Colon (tissue), 2 donors: ENCODE measurements around the gene FBXW12.
"Not testable (repeated sequence)": the region's sequence is repeated elsewhere in the genome, so short reads cannot be mapped to it uniquely, and the experiment has no call there.

Source experiments
- FAIRE-seq: peaks from 2 replicates; lab custom pipeline; 2012; peaks lifted over from hg19 to GRCh38; lab: Jason Lieb, UNC
- donor health status: control.
- donor health status: control.

The FBXW12 gene

GRCh38 chr3:48372862-48373435 is 930 bp downstream of the FBXW12 start:
- no peak for FAIRE-seq

- FAIRE-seq: no peak
Observed at GRCh38 chr3:48387634-48388033, 15.6 kb downstream of the FBXW12 start.

DNA sequence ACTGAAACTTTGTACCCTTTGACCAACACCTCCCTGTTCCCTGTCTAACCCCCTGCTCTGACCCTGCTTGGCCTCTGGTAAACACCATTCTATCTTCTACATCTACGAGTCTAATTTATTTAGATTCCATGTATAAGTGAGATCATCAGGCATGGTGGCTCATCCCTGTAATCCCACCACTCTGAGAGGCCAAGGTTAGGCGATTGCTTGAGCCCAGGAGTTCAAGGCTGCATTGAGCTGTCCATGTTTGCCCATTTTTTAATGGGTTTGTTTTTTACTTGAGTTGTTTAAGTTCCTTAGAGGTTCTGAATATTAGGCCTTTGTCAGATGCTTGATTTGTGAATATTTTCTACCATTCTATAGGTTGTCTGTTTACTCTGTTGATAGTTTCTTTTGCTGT is 16.9 kb downstream of the FBXW12 start:
- no peak for FAIRE-seq

DNA sequence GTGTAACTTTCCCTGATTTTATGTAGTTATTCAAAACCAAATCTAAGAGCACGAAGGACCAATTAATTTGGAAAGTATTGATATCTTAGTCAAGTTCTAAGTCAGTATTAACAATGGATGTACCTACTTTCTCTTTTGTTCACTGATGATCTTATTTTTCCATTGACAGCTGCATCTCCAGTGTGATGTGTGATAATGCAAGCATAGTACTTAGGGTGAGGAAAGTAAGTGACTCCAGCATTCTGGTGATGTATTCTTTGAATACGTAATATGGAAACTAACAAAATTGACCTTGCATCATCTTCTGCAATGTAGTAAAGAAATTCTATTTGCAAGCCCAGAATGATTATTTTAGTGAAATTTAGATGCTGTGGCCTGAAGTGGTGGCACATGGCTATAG is 22.4 kb downstream of the FBXW12 start:
- no peak for FAIRE-seq

GRCh38 chr3:48395714-48396113 is 23.7 kb downstream of the FBXW12 start:
- FAIRE-seq: no peak

DNA sequence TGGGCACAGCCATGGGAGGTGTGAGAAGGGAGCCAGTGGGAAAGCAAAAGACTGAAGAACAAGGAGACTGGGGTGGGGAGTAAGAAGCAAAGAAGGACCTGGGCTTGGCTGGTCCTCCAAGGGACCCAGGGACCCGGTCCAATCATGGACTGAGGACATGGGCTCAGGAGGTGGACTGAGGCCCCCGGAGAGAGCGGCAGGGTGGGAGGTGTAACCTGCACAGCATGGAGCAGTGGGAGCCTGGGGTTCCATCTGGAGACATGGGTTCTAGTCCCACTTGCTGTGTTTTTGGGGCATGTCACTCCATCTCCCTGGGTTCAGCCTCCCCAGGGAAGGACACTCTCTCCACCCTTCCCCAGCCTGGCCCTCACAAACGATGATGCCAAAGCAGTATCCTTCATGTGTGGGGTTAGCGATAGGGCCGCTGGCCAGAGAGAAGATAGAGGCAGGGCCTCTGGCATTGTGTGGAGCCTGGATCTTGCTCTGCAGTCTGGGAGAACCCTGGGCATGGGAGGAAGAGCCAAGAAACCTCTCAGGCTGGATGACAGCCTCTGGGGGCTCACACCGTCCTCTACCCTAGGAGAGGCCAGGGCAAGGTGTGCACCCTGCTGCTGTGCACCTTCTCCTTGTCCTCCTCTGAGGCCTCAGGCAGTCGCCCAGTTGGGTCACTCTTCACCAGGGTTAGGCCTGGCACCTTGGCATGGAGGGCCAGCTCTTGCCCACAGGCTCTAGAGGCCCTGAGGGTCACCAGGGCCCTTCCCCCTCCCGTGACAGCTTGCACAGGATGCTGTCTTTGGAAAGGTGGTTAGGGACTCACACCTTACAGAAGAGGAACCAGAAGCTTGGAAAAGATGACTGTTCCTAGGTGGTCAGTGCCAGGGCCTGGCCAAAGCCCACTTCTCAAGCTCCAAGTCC is 26.0 kb downstream of the FBXW12 start:
- FAIRE-seq: no peak

DNA sequence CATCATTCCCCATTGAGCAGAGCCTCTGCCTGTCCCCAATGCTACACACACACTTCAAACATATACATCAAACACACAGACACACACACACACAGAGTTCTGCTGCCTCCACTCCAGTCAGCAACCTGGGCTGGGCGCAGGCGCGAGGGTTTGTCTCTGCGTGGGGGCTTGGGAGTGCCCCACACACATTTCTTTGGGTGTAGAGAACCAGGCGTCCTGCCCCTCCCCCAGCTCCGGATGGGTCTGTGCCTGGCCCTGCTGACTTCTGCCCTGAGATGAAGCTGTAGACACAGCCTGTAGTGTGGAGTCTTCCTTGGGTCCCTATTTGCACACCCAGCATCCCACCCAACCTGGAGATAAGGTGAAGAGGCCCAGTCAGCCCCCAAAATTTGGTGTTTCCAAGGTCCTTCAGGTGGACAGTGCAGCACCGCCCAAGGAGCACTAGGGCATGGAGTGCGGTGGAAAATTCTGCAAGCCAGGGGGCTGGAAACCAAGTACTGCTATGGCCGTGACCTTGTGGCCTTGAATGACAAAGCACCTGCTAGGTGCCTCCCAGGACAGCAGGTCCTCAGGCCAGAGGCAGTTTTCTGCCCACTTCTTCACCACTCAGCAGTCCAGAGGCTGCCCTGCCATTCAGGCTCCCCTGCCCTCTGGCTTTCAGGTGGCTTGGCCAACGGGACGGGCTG is 26.8 kb downstream of the FBXW12 start:
- no peak for FAIRE-seq

GRCh38 chr3:48399387-48400172 is 27.6 kb downstream of the FBXW12 start:
- no peak for FAIRE-seq

DNA sequence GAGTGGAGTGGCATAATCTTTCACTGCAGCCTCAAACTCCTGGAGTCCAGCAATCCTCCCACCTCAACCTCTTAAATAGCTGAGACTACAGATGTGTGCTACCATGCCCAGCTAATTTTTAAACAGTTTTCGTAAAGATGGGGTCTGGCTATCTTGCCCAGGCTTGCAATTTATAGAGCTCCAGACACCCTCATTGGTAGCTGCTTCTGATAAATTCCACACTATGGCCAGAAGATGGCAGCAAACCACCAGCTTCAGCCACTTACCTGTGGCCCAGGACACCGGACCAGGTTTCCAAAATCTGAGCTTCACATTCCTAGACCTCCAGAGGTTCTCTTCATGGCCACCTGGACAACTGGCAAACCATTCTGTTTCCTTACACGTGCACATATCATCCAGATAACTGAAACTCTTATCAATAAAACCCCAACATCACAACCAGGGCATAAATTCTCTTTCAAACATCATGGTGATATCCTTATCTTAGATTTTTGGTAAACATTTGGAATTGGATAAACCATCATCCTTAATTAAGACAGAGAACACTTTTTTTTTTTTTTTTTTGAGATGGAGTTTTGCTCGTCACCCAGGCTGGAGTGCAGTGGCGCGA is 28.9 kb downstream of the FBXW12 start:
- FAIRE-seq: no peak

DNA sequence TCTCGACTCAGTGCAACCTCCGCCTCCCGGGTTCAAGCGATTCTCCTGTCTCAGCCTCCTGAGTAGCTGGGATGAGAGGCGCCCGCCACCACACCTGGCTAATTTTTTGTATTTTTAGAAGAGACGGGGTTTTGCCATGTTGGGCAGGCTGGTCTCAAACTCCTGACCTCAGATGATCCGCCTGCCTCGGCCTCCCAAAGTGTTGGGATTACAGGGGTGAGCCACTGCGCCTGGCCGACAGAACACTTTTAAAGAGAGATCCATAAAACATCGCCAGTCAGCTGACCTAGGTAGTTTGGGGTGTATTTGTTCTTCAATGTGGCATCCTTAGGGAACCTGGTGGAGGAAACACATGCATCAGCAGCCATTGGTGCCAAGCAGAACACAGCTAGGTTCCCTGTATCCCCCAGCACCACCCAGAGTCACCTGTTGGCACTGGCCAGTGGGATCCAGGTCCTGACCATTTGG is 29.4 kb downstream of the FBXW12 start:
- not testable (repeated sequence) for FAIRE-seq

DNA sequence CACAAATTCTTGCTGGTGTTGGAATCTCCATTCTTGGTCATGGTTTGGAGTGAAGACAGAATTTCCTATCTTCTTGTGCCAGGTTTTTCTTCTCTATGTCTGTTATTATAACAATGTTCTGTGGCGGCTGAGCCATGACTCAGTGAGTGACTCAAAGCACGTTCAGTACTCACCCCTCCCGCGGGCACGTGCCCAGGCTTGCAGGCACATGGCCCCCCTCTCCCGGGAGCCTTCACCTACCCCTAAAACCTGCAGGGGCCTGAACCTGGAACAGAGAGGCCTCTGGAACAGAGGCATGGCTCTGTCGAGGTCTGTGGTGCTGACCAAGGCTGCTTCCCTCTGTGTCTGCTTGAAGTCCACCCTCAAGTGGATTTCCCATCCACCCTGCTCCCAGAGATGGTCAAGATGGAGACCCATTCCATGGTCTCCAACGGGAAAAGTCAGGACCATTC is 30.3 kb downstream of the FBXW12 start:
- no peak for FAIRE-seq

GRCh38 chr3:48402907-48403306 is 30.9 kb downstream of the FBXW12 start:
- no peak for FAIRE-seq

- no peak for FAIRE-seq
Observed at GRCh38 chr3:48403533-48404439, 31.8 kb downstream of the FBXW12 start.

- FAIRE-seq: no peak
Observed at GRCh38 chr3:48404440-48405342, 32.7 kb downstream of the FBXW12 start.

DNA sequence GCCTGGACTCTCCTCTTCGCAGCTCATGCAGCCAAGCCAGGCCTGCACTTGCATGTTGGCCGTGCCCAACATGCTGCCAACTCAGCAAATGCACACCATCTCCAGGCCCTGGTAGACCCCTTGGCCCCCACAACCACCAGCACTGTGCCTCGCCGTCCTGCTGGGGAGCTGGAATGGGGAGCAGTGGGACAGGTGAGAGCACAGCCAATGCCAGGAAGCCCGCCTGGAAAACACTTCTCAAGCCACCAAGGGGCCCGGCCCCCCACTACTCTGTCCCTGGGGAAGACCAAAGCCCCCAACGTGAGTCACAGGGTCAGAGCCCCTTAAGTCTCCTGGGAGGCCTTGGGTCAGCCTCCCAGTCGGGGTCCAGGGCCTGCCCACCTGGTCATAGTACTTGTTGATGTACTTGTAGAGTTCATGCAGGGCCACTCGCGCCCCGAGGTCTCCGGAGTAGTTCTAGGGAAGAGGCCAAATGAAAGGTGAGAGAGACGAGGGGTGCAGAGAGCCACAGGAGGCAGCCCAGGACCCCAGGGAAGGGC is 33.4 kb downstream of the FBXW12 start:
- no peak for FAIRE-seq

GRCh38 chr3:48405971-48406370 is 34.0 kb downstream of the FBXW12 start:
- FAIRE-seq: no peak

GRCh38 chr3:48406443-48407431 is 34.7 kb downstream of the FBXW12 start:
- no peak for FAIRE-seq

- FAIRE-seq: no peak
Observed at GRCh38 chr3:48407542-48408099, 35.6 kb downstream of the FBXW12 start.
